ENCODE measurements around the gene COL13A1. TPM values are rescaled to one million over a fixed set of nuclear protein-coding genes. Genes with fewer than 3 reads are reported as not detected.

Gene COL13A1
- total and polyA plus RNA-seq, 4 donors: 0.17 to 0.47 (median 0.18) TPM

DNA sequence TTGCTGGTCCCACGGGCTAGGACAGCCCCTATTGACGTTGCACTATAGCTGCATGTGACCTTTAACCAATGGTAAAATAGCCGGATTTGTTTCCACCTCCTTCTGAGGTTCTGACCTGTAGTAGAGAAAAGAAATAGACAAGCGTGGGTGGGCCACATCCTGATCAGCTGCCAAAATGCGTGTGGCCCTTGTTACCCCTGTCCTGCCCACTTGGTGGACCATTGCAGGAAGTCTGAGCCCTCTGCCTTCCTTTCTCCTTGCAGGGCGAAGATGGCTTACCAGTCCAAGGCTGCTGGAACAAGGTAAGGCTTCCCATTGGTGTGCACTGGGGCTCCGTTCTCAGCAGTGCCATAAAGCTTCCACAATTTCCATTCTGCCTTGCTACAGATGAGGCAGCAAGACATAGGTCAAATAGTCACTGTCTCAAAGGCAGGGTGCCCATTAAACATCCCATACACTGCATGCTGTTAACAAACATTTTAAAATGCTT is 155.1 kb downstream of the COL13A1 start:
- TF ChIP-seq FOXA1 (IDR thresholded peaks at IDR 0.05) (no peak), CTCF (IDR thresholded peaks at IDR 0.05; ENCODE audit: low read depth, low read length, missing input control) (no peak), TAF1 (conservative IDR thresholded peaks at IDR 0.05) (no peak), RAD21 (IDR thresholded peaks at IDR 0.05) (no peak), EGR1 (IDR thresholded peaks at IDR 0.05; ENCODE audit: low read depth in 2 of 2) (no peak), REST (IDR thresholded peaks at IDR 0.05) (no peak), GABPA (IDR thresholded peaks at IDR 0.05 in 1 of 2, conservative IDR thresholded peaks at IDR 0.05 in 1 of 2) (no peak), SP1 (IDR thresholded peaks at IDR 0.05) (no peak), YY1 (IDR thresholded peaks at IDR 0.05) (no peak), RXRA (IDR thresholded peaks at IDR 0.05) (no peak), HNF4A (conservative IDR thresholded peaks at IDR 0.05) (no peak), ATF3 (IDR thresholded peaks at IDR 0.05) (no peak), HNF4G (IDR thresholded peaks at IDR 0.05) (no peak), MAX (IDR thresholded peaks at IDR 0.05) (no peak), FOXA2 (IDR thresholded peaks at IDR 0.05) (no peak), NR2F2 (IDR thresholded peaks at IDR 0.05) (no peak), JUND (IDR thresholded peaks at IDR 0.05) (no peak)
- TF ChIP-seq, protein P1, sequence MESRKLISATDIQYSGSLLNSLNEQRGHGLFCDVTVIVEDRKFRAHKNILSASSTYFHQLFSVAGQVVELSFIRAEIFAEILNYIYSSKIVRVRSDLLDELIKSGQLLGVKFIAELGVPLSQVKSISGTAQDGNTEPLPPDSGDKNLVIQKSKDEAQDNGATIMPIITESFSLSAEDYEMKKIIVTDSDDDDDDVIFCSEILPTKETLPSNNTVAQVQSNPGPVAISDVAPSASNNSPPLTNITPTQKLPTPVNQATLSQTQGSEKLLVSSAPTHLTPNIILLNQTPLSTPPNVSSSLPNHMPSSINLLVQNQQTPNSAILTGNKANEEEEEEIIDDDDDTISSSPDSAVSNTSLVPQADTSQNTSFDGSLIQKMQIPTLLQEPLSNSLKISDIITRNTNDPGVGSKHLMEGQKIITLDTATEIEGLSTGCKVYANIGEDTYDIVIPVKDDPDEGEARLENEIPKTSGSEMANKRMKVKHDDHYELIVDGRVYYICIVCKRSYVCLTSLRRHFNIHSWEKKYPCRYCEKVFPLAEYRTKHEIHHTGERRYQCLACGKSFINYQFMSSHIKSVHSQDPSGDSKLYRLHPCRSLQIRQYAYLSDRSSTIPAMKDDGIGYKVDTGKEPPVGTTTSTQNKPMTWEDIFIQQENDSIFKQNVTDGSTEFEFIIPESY (IDR thresholded peaks at IDR 0.05): no peak
- H3K36me3 ChIP-seq (ENCODE audit: control insufficient read depth in 4 of 4, insufficient read depth in 3 of 4, low read depth in 1 of 4, low read length in 3 of 4): no peaks in the 10 kb centered on the region
- DNase-seq (ENCODE audit: low spot score): no peak
- no peak overlapping the region for H3K9ac ChIP-seq (ENCODE audit: low read depth in 1 of 2, low read length in 2 of 2)
- no peaks in the 10 kb centered on the region for H3K4me1 ChIP-seq (ENCODE audit: control insufficient read depth in 4 of 4, insufficient read depth in 4 of 4, low read length in 3 of 4)
- 79% methylated on average over 7 of the region's 7 CpGs for WGBS
- H3K27me3 ChIP-seq (ENCODE audit: control insufficient read depth in 4 of 4, insufficient read depth in 4 of 4, low read length in 3 of 4): no peaks in the 10 kb centered on the region
- H3K27ac ChIP-seq (ENCODE audit: low read depth in 1 of 2, low read length in 2 of 2): no peak overlapping the region
- H3K9me3 ChIP-seq (ENCODE audit: control insufficient read depth in 4 of 4, low read length in 3 of 4): no peaks in the 10 kb centered on the region
- no peak overlapping the region for H3K4me3 ChIP-seq (ENCODE audit: low read depth in 1 of 3, low read length in 3 of 3)
